C4-2B (cell line): ENCODE data around the gene PTPRN2.

Experiments
- ZFX ChIP-seq: fragments of 450-650 bp; IDR thresholded peaks from 2 replicates; pipeline ENCODE4 v1.6.1; 2017
- TF ChIP-seq, protein P1 (sequence below): fragments of 450-650 bp; conservative IDR thresholded peaks from 2 replicates; pipeline ENCODE4 v1.5.1; 2017; ENCODE audit warnings: mild to moderate bottlenecking

DNA sequence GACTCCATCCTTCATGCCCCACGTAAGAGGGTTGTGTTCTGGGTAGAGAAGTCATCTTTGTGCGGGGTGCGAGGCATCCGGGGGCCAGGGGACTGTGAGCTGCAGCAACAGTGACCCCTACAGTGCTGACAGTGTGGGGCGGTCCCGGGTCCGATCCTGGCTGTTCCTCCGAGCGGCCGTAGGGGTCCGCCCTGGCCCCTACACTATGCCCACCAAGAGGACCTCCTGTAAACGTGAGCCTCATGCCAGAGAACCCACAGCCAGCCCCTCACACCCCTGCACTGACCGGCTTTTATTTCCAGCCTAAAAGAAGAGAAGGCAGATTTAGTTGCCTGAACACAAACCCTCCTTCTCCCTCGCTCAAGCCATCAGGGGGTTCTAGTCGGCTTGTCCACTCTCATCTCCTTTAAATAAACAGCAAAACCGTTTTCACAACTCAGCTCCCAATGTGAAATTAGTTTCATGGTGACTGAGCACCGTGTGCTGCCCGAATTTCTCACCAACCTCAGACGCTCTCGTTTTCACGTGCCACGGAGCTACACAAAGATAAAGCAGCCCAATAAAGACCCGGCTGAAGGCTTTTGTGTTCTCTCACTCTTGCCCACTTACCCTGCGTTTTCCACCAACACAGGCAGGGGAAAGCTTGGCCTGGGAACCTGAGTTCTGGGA, 588.6 kb downstream of the PTPRN2 start:
- TF ChIP-seq, protein P1, sequence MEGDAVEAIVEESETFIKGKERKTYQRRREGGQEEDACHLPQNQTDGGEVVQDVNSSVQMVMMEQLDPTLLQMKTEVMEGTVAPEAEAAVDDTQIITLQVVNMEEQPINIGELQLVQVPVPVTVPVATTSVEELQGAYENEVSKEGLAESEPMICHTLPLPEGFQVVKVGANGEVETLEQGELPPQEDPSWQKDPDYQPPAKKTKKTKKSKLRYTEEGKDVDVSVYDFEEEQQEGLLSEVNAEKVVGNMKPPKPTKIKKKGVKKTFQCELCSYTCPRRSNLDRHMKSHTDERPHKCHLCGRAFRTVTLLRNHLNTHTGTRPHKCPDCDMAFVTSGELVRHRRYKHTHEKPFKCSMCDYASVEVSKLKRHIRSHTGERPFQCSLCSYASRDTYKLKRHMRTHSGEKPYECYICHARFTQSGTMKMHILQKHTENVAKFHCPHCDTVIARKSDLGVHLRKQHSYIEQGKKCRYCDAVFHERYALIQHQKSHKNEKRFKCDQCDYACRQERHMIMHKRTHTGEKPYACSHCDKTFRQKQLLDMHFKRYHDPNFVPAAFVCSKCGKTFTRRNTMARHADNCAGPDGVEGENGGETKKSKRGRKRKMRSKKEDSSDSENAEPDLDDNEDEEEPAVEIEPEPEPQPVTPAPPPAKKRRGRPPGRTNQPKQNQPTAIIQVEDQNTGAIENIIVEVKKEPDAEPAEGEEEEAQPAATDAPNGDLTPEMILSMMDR: no peak
- no peak for TF ChIP-seq ZFX
